Mesothelial cell of epicardium (in vitro differentiated cells): ENCODE data around the gene SLC17A8. TPM values are rescaled to one million over a fixed set of nuclear protein-coding genes. Genes with fewer than 3 reads are reported as not detected.
A peak's percentile ranks its signal among the peaks of the same experiment; 100 is the strongest.

Experiments
- DNase-seq, 2 experiments: peaks; one replicate each; pipeline ENCODE4 v3.0.0; 2021; ENCODE audit warnings: low spot score in 2 of 2; ENCODE audit not compliant: unreplicated experiment in 2 of 2
- H3K27ac Mint-ChIP-seq: 2 replicates; pipeline ENCODE4 v1.8.0; 2021; ENCODE audit warnings: mixed read lengths
- H3K27me3 Mint-ChIP-seq: 2 replicates; pipeline ENCODE4 v1.8.0; 2021; ENCODE audit warnings: low read depth, mixed read lengths
- H3K36me3 Mint-ChIP-seq: 2 replicates; pipeline ENCODE4 v1.8.0; 2021; ENCODE audit warnings: mixed read lengths
- H3K4me1 Mint-ChIP-seq: 2 replicates; pipeline ENCODE4 v1.8.0; 2021; ENCODE audit warnings: mixed read lengths
- H3K4me3 Mint-ChIP-seq: 2 replicates; pipeline ENCODE4 v1.8.0; 2021; ENCODE audit warnings: mild to moderate bottlenecking, moderate library complexity, mixed read lengths
- H3K9me3 Mint-ChIP-seq: 2 replicates; pipeline ENCODE4 v1.8.0; 2021; ENCODE audit warnings: mixed read lengths
- CTCF ChIP-seq: fragments of 200-600 bp; sonication (generic); IDR thresholded peaks from one replicate; pipeline ENCODE4 v1.5.0; 2021; ENCODE audit warnings: antibody characterized with exemption; ENCODE audit not compliant: unreplicated experiment
- total RNA-seq: library from RNA; stranded (reverse); gene quantifications from 3 replicates; pipeline ENCODE4 v1.2.1, GENCODE V29; 2021

The SLC17A8 gene
- total RNA-seq, 1 donor from 2014 or later: 0.40 TPM

- Mint-ChIP-seq H3K4me3 (no peak overlapping the region), H3K36me3 (no peaks in the 10 kb centered on the region), H3K27me3 (no peaks in the 10 kb centered on the region), H3K9me3 (no peaks in the 10 kb centered on the region), H3K27ac (peak overlapping the region; percentile 75), H3K4me1 (peaks cover 37% of the 10 kb centered on the region)
- DNase-seq: no peak
- TF ChIP-seq CTCF: no peak
These were observed 3.6 kb downstream of the SLC17A8 start for GRCh38 chr12:100360450-100360849.

DNA sequence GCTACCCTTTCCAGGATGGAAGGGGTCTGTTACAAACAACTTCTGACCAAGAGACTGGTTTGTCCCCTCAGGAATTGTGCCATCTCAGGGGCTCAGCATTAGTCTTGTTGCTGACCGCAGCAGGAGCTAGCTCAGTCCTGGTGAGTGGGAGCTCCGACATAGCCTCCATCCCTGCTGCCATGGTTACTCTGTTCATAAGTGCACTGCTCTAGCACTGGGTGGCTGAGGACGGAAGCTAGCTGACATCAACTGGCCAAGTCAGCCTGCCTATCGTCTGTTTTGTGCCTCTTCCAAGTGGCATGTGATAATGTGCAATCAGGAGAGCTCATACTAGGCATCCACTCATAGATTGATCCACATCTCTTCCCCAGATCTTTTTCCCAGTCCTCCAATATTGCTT is 7.5 kb downstream of the SLC17A8 start:
- Mint-ChIP-seq H3K36me3 (no peaks in the 10 kb centered on the region), H3K27me3 (no peaks in the 10 kb centered on the region), H3K4me3 (no peak overlapping the region), H3K27ac (no peak overlapping the region), H3K4me1 (peaks cover 22% of the 10 kb centered on the region), H3K9me3 (peaks cover 5% of the 10 kb centered on the region)
- DNase-seq: no peak
- TF ChIP-seq CTCF: no peak

GRCh38 chr12:100365411-100365810 is 8.5 kb downstream of the SLC17A8 start:
- Mint-ChIP-seq H3K4me3 (no peak overlapping the region), H3K27me3 (no peaks in the 10 kb centered on the region), H3K36me3 (peaks cover 4% of the 10 kb centered on the region), H3K9me3 (peaks cover 10% of the 10 kb centered on the region), H3K27ac (no peak overlapping the region), H3K4me1 (peaks cover 12% of the 10 kb centered on the region)
- no peak for DNase-seq
- no peak for TF ChIP-seq CTCF

- Mint-ChIP-seq H3K4me1 (peaks cover 14% of the 10 kb centered on the region), H3K27ac (no peak overlapping the region), H3K36me3 (peaks cover 4% of the 10 kb centered on the region), H3K4me3 (no peak overlapping the region), H3K27me3 (no peaks in the 10 kb centered on the region), H3K9me3 (peaks cover 10% of the 10 kb centered on the region)
- no peak for DNase-seq
- no peak for TF ChIP-seq CTCF
These were observed 11.2 kb downstream of the SLC17A8 start for GRCh38 chr12:100368066-100368465.

DNA sequence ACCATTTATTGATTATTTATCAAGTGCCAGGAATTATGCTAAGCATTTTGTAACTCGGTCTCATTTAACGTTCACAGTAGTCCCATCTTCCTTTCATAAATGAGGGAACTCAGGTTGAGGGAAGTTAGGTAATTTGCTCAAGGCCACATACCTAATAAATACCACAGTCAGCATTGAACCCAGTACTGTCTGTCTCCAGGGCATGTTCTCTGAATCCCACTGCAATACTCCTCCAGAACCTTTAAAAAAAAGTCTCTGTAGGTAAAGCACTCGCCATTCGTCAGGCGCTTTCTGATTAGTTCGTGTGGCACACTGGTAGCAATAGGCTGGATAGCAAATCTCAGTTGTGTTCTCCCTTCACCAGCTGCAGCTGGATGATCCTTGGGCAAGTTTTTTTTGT is 14.3 kb downstream of the SLC17A8 start:
- Mint-ChIP-seq H3K27ac (no peak overlapping the region), H3K9me3 (peaks cover 10% of the 10 kb centered on the region), H3K4me3 (no peak overlapping the region), H3K4me1 (peaks cover 17% of the 10 kb centered on the region), H3K36me3 (peaks cover 4% of the 10 kb centered on the region), H3K27me3 (no peaks in the 10 kb centered on the region)
- TF ChIP-seq CTCF: no peak
- DNase-seq: no peak
